Vagina (tissue), 2 donors: ENCODE data around the gene ZNF575. TPM values are rescaled to one million over a fixed set of nuclear protein-coding genes. Genes with fewer than 3 reads are reported as not detected.

Experiments
- DNase-seq, 2 donors: peaks; one replicate each; pipeline ENCODE4 v3.0.0-alpha.2; 2017; ENCODE audit errors: extremely low spot score in 2 of 2
- H3K27ac ChIP-seq: fragments of 200-600 bp; sonication (generic); one replicate; pipeline ENCODE4 v1.5.1; 2019
- H3K27me3 ChIP-seq: fragments of 200-600 bp; sonication (generic); one replicate; pipeline ENCODE4 v1.5.1; 2019
- H3K36me3 ChIP-seq, 2 donors: fragments of 200-600 bp; sonication (generic); one replicate each; pipeline ENCODE4 v1.5.1; 2017 to 2019
- H3K4me1 ChIP-seq: fragments of 200-600 bp; sonication (generic); one replicate; pipeline ENCODE4 v1.5.1; 2019
- H3K4me3 ChIP-seq, 2 donors: fragments of 200-600 bp; sonication (generic); 1 replicate in 1 of 2; 2 replicates in 1 of 2; pipeline ENCODE4 v1.5.1; 2016 to 2019
- H3K9me3 ChIP-seq: fragments of 200-600 bp; sonication (generic); one replicate; pipeline ENCODE4 v1.5.1; 2019
- POLR2A ChIP-seq, 2 donors: fragments of 450-650 bp; IDR thresholded peaks; one replicate each; pipeline ENCODE4 v1.6.1; 2017; ENCODE audit warnings: antibody characterized with exemption in 2 of 2, mild to moderate bottlenecking in 2 of 2, moderate library complexity in 2 of 2
- POLR2AphosphoS5 ChIP-seq, 2 donors: sonication (generic); formaldehyde crosslinking; IDR thresholded peaks; one replicate each; pipeline ENCODE4 v1.9.0; 2017; ENCODE audit warnings: antibody characterized with exemption in 2 of 2, mild to moderate bottlenecking in 2 of 2, low read depth in 1 of 2; ENCODE audit not compliant: insufficient read depth in 1 of 2
- intact Hi-C: fragments of 100-400 bp; cut with DNase I; formaldehyde crosslinking; loops from one replicate; pipeline ENCODE4 v1.15.1; 2023
- total RNA-seq: library from RNA; depleted of rRNA; stranded (reverse); fragments of >200 nt; gene quantifications from one replicate; pipeline ENCODE4 v1.2.3, GENCODE V29; 2016
- TF ChIP-seq, protein P1 (sequence below), 3 experiments: fragments of 450-650 bp in 2 of 3; fragments of 200-600 bp in 1 of 3; sonication (generic) in 1 of 3; IDR thresholded peaks; one replicate each; pipeline ENCODE4 v1.5.1; 2017 to 2019; ENCODE audit warnings: antibody characterized with exemption in 3 of 3, mild to moderate bottlenecking in 2 of 3, moderate library complexity in 2 of 3

ZNF575 gene
- total RNA-seq, 1 donor from 2014 or later: 2.9 TPM

DNA sequence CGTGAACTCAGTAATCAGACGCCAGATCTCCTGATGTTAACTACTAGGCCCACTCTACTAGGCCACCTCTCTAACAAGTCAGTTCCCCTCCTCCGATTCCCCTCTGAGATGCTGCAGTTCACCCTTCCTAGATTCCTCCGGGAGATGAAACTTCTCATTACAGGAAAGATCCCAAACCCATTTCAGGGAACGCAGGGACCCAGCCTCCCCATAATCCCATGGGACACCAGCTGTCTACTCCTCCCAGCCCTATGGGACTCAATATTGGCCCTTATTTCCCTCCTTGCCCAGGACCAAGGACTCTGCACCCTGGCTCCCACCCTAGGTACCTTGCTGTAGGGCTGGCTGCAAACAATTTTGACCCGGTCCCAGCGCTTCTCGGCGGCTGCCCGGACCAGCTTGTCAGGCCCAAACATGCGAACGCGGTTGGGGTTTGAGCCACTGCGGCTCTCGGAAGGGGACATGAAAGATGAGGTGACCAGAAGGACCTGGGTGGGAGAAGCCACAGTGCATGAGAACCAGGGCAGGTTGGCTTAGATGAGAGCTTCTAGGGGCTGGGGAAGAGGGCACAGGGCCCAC, 21.4 kb downstream of the ZNF575 start:
- H3K27me3 ChIP-seq: no peaks in the 10 kb centered on the region
- H3K4me3 ChIP-seq: no peak overlapping the region
- DNase-seq: no peak
- H3K4me1 ChIP-seq: no peaks in the 10 kb centered on the region
- TF ChIP-seq POLR2A (IDR thresholded peaks at IDR 0.05): no peak
- TF ChIP-seq, protein P1, sequence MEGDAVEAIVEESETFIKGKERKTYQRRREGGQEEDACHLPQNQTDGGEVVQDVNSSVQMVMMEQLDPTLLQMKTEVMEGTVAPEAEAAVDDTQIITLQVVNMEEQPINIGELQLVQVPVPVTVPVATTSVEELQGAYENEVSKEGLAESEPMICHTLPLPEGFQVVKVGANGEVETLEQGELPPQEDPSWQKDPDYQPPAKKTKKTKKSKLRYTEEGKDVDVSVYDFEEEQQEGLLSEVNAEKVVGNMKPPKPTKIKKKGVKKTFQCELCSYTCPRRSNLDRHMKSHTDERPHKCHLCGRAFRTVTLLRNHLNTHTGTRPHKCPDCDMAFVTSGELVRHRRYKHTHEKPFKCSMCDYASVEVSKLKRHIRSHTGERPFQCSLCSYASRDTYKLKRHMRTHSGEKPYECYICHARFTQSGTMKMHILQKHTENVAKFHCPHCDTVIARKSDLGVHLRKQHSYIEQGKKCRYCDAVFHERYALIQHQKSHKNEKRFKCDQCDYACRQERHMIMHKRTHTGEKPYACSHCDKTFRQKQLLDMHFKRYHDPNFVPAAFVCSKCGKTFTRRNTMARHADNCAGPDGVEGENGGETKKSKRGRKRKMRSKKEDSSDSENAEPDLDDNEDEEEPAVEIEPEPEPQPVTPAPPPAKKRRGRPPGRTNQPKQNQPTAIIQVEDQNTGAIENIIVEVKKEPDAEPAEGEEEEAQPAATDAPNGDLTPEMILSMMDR (IDR thresholded peaks at IDR 0.05): no peak
- TF ChIP-seq POLR2AphosphoS5 (IDR thresholded peaks at IDR 0.05; ENCODE audit: insufficient read depth in 1 of 2, low read depth in 1 of 2): no peak
- H3K27ac ChIP-seq: no peak overlapping the region
- no peaks in the 10 kb centered on the region for H3K9me3 ChIP-seq
- peaks cover 0 to 38% of the 10 kb centered on the region in 2 donors for H3K36me3 ChIP-seq
- intact Hi-C loops: no loop called here

DNA sequence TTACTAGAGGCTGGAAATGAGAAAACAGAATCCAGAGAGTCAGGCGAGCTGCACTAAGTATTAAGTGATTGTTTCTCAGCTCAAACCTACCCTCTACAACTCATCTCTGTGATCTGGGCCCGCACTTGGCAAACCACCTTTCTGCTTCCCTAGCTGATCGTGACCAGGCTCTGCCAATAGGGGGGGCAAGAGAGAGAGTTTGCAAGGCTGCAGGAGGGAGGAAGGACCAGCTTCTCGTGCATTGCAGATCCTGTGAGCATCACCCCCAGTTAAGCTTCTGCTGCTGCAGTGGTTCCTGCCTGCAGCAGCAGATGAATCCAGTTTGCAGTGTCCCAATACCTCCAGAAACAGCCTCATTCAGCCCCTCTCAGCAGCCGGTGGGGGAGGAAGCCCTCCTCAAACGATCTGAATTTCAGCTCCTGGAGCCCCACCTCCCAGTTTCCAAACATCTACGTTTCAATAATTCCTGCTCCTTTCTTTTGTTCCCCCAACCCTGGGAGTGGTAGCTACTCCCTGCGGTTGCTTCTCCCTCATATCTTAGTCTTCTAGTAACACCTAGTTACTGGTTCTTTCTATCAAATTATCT, 22.3 kb downstream of the ZNF575 start:
- no peaks in the 10 kb centered on the region for H3K4me1 ChIP-seq
- H3K4me3 ChIP-seq: no peak overlapping the region
- H3K27me3 ChIP-seq: no peaks in the 10 kb centered on the region
- no peak for DNase-seq
- H3K27ac ChIP-seq: no peak overlapping the region
- intact Hi-C loops: no loop called here
- TF ChIP-seq POLR2A (IDR thresholded peaks at IDR 0.05): no peak
- TF ChIP-seq, protein P1 (IDR thresholded peaks at IDR 0.05): peak in 1 of 3 experiments; percentile 23
- peaks cover 0 to 36% of the 10 kb centered on the region in 2 donors for H3K36me3 ChIP-seq
- no peaks in the 10 kb centered on the region for H3K9me3 ChIP-seq

DNA sequence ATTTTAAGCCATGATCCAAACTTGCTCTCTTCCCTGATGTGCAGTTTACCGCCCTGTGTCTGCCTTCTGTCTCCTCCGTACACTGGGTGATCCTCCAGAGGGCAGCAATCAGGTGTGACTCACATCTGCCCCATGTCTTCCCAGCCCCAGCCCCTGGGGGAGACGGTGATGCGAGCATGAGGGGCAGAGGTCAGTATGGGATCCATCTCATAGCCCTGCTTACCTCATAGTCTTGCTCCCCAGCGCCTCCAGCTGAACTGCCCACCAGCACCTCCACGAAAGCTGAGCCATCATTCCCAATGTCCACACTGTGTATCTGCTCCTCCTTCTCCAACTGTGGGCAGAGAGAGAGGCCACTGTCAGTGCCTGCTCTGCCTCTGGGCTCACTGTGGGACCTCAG, 27.7 kb downstream of the ZNF575 start:
- no peak for DNase-seq
- peaks cover 0 to 6% of the 10 kb centered on the region in 2 donors for H3K36me3 ChIP-seq
- TF ChIP-seq POLR2A (IDR thresholded peaks at IDR 0.05) (no peak), POLR2AphosphoS5 (IDR thresholded peaks at IDR 0.05; ENCODE audit: insufficient read depth in 1 of 2, low read depth in 1 of 2) (no peak)
- TF ChIP-seq, protein P1 (IDR thresholded peaks at IDR 0.05): no peak
- no peak overlapping the region for H3K27ac ChIP-seq
- H3K27me3 ChIP-seq: no peaks in the 10 kb centered on the region
- intact Hi-C loops: loop anchor here (10.0 kb wide), 1 partner anchor 94 kb away; no protein-coding TSS in a partner anchor
- H3K9me3 ChIP-seq: no peaks in the 10 kb centered on the region
- H3K4me3 ChIP-seq: no peak overlapping the region
- H3K4me1 ChIP-seq: peaks cover 9% of the 10 kb centered on the region

DNA sequence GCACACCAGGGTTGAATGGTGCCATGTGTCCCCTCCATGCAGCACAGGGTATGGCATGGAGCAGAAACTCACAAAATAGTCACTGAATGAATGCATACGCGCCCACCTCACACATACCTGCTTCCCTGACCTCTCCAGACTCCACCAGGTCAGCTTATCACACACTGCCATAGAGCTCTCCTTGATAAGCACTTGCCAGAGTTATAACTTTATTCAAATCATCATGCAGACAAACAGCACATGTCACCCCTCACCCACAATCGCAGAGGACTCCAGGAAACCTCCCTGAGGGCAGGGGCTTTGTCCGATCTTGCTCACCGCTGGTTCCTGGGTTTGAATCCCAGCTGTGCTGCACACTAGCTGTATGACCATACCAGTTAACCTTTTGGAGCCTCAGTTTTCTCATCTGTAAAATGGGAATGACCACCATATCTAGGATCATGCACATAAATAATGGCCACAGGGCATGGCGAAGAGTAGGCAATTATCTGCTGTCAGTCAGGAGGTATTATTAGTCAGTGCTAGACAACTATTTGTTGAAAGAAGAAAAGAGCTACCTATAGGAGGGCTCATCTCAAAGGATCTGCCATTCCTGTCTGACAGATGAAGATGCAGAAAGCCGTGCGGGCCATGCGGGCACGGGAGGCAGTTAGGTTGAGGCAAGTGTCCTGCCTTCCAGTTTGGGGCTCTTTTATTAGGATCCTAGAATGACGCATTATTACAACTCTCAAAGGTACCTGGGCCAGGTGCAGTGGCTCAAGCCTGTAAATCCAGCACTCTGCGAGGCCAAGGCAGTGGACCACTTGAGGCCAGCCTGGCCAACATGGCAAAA, 28.4 kb downstream of the ZNF575 start:
- Histone ChIP-seq H3K27ac (no peak overlapping the region), H3K4me1 (peaks cover 9% of the 10 kb centered on the region), H3K36me3 (peaks cover 0 to 6% of the 10 kb centered on the region in 2 donors), H3K4me3 (no peak overlapping the region), H3K27me3 (no peaks in the 10 kb centered on the region), H3K9me3 (no peaks in the 10 kb centered on the region)
- TF ChIP-seq, protein P1 (IDR thresholded peaks at IDR 0.05): no peak
- no peak for TF ChIP-seq POLR2A (IDR thresholded peaks at IDR 0.05)
- TF ChIP-seq POLR2AphosphoS5 (IDR thresholded peaks at IDR 0.05; ENCODE audit: insufficient read depth in 1 of 2, low read depth in 1 of 2): no peak
- DNase-seq: no peak
- intact Hi-C loops: loop anchor here (10.0 kb wide), 1 partner anchor 93 kb away; no protein-coding TSS in a partner anchor
